IPS-18c (cell line): Measurements from ENCODE around the gene LBH.

ENCODE experiments used
- H3K4me3 ChIP-seq: 2 replicates; pipeline ENCODE4 v1.7.0; 2013; ENCODE audit warnings: low read depth, mild to moderate bottlenecking, low read length, moderate library complexity; ENCODE audit not compliant: insufficient read depth
- H3K9me3 ChIP-seq: one replicate; pipeline ENCODE4 v1.6.1; 2013; ENCODE audit warnings: mild to moderate bottlenecking, low read length, moderate library complexity; ENCODE audit not compliant: control insufficient read depth, insufficient read depth

LBH gene

GRCh38 chr2:30208453-30208852 lies 22.9 kb upstream of the LBH start:
- Histone ChIP-seq H3K9me3 (no peaks in the 10 kb centered on the region), H3K4me3 (no peak overlapping the region)

- Histone ChIP-seq H3K4me3 (no peak overlapping the region), H3K9me3 (no peaks in the 10 kb centered on the region)
Measured at GRCh38 chr2:30209227-30209626, 22.1 kb upstream of the LBH start.

- no peak overlapping the region for H3K4me3 ChIP-seq
- H3K9me3 ChIP-seq, result no peaks in the 10 kb centered on the region
Measured at GRCh38 chr2:30213326-30213725, 18.0 kb upstream of the LBH start.

- no peaks in the 10 kb centered on the region for H3K9me3 ChIP-seq
- H3K4me3 ChIP-seq, result no peak overlapping the region
Measured at GRCh38 chr2:30213907-30214463, 17.3 kb upstream of the LBH start.

- H3K9me3 ChIP-seq, result no peaks in the 10 kb centered on the region
- H3K4me3 ChIP-seq, result no peak overlapping the region
Measured at GRCh38 chr2:30216157-30216556, 15.2 kb upstream of the LBH start.

GRCh38 chr2:30217644-30218337 lies 13.5 kb upstream of the LBH start:
- Histone ChIP-seq H3K4me3 (no peak overlapping the region), H3K9me3 (no peaks in the 10 kb centered on the region)

GRCh38 chr2:30218338-30218713 lies 13.0 kb upstream of the LBH start:
- Histone ChIP-seq H3K4me3 (no peak overlapping the region), H3K9me3 (no peaks in the 10 kb centered on the region)

GRCh38 chr2:30218814-30219213 lies 12.5 kb upstream of the LBH start:
- no peak overlapping the region for H3K4me3 ChIP-seq

GRCh38 chr2:30219886-30220875 lies 11.2 kb upstream of the LBH start:
- H3K9me3 ChIP-seq, result no peaks in the 10 kb centered on the region
- H3K4me3 ChIP-seq, result no peak overlapping the region

More at GRCh38 chr2:30218814-30219213, 12.5 kb upstream of the LBH start:
- H3K9me3 ChIP-seq, result no peaks in the 10 kb centered on the region

- no peak overlapping the region for H3K4me3 ChIP-seq
- no peaks in the 10 kb centered on the region for H3K9me3 ChIP-seq
Measured at GRCh38 chr2:30221531-30221930, 9.8 kb upstream of the LBH start.

- H3K4me3 ChIP-seq, result no peak overlapping the region
- H3K9me3 ChIP-seq, result no peaks in the 10 kb centered on the region
Measured at GRCh38 chr2:30222031-30222430, 9.3 kb upstream of the LBH start.

- Histone ChIP-seq H3K9me3 (no peaks in the 10 kb centered on the region), H3K4me3 (no peak overlapping the region)
Measured at GRCh38 chr2:30222636-30223360, 8.5 kb upstream of the LBH start.

GRCh38 chr2:30223413-30223874 lies 7.9 kb upstream of the LBH start:
- Histone ChIP-seq H3K9me3 (no peaks in the 10 kb centered on the region), H3K4me3 (no peak overlapping the region)

- Histone ChIP-seq H3K9me3 (no peaks in the 10 kb centered on the region), H3K4me3 (no peak overlapping the region)
Measured at GRCh38 chr2:30224151-30224550, 7.2 kb upstream of the LBH start.

GRCh38 chr2:30225131-30225762 lies 6.1 kb upstream of the LBH start:
- no peak overlapping the region for H3K4me3 ChIP-seq
- H3K9me3 ChIP-seq, result no peaks in the 10 kb centered on the region

- Histone ChIP-seq H3K9me3 (no peaks in the 10 kb centered on the region), H3K4me3 (no peak overlapping the region)
Measured at GRCh38 chr2:30226144-30227032, 4.9 kb upstream of the LBH start.
